HEK293 (cell line): Measurements from ENCODE around the gene DEFB121.

ENCODE experiments used
- GLI2 ChIP-seq: fragments of 450-650 bp; formaldehyde crosslinking; IDR thresholded peaks from 2 replicates; pipeline ENCODE4; 2017; ENCODE audit warnings: missing biosample characterization, missing genetic modification characterization, low read depth, borderline replicate concordance
- HIC1 ChIP-seq: fragments of 450-650 bp; formaldehyde crosslinking; IDR thresholded peaks from 2 replicates; pipeline ENCODE4 v1.5.1; 2016; ENCODE audit warnings: missing biosample characterization, missing genetic modification characterization
- ZNF114 ChIP-seq: fragments of 450-650 bp; formaldehyde crosslinking; IDR thresholded peaks from 2 replicates; pipeline ENCODE4 v1.5.0; 2017; ENCODE audit warnings: missing biosample characterization, missing genetic modification characterization
- ZNF140 ChIP-seq: fragments of 450-650 bp; formaldehyde crosslinking; IDR thresholded peaks from 2 replicates; pipeline ENCODE4 v1.5.1; 2016; ENCODE audit warnings: missing biosample characterization, missing genetic modification characterization
- ZNF596 ChIP-seq: fragments of 450-650 bp; IDR thresholded peaks from 2 replicates; pipeline ENCODE4 v1.5.0; 2018; ENCODE audit warnings: missing biosample characterization, mild to moderate bottlenecking, missing genetic modification characterization, moderate library complexity
- ZNF610 ChIP-seq: fragments of 450-650 bp; formaldehyde crosslinking; IDR thresholded peaks from 2 replicates; pipeline ENCODE4 v1.5.1; 2016; ENCODE audit warnings: missing biosample characterization, missing genetic modification characterization, borderline replicate concordance
- ZNF660 ChIP-seq: fragments of 450-650 bp; IDR thresholded peaks from 2 replicates; pipeline ENCODE4 v1.5.1; 2018; ENCODE audit warnings: missing biosample characterization, mild to moderate bottlenecking, missing genetic modification characterization
- TF ChIP-seq, protein P1 (sequence below): fragments of 450-650 bp; formaldehyde crosslinking; IDR thresholded peaks from 2 replicates; pipeline ENCODE4 v1.5.1; 2016; ENCODE audit warnings: missing biosample characterization, missing genetic modification characterization
- TF ChIP-seq, protein P2 (sequence below): fragments of 450-650 bp; formaldehyde crosslinking; IDR thresholded peaks from 2 replicates; pipeline ENCODE4 v1.5.1; 2017; ENCODE audit warnings: missing biosample characterization, missing genetic modification characterization

DNA sequence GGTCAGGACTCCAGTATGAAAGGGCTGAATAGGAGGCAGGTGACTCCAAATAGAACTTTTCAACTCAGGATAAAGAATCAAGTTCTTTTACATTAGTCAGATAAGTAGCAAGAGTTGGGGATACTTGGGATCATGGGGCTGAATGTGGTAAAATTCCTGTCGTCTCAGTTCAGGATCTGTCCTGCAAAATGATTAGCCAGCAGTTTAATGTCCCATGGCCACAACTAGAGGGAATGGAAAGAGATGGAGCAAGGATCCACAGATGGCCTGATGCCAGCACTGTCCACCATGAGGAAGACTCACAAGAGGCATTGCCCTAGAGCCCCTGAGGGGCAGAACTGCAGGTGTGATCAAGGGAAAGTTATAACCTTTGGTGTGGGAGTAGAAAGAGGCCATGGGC lies 2.1 kb downstream of the DEFB121 start:
- TF ChIP-seq ZNF140 (tag by site-specific recombination), result no peak
- TF ChIP-seq, protein P1, sequence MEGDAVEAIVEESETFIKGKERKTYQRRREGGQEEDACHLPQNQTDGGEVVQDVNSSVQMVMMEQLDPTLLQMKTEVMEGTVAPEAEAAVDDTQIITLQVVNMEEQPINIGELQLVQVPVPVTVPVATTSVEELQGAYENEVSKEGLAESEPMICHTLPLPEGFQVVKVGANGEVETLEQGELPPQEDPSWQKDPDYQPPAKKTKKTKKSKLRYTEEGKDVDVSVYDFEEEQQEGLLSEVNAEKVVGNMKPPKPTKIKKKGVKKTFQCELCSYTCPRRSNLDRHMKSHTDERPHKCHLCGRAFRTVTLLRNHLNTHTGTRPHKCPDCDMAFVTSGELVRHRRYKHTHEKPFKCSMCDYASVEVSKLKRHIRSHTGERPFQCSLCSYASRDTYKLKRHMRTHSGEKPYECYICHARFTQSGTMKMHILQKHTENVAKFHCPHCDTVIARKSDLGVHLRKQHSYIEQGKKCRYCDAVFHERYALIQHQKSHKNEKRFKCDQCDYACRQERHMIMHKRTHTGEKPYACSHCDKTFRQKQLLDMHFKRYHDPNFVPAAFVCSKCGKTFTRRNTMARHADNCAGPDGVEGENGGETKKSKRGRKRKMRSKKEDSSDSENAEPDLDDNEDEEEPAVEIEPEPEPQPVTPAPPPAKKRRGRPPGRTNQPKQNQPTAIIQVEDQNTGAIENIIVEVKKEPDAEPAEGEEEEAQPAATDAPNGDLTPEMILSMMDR, result no peak
- no peak for TF ChIP-seq ZNF114 (tag by site-specific recombination)
- TF ChIP-seq ZNF660 (tag by site-specific recombination), result no peak
- no peak for TF ChIP-seq ZNF596 (tag by site-specific recombination)
- no peak for TF ChIP-seq GLI2 (tag by site-specific recombination)
- TF ChIP-seq, protein P2, sequence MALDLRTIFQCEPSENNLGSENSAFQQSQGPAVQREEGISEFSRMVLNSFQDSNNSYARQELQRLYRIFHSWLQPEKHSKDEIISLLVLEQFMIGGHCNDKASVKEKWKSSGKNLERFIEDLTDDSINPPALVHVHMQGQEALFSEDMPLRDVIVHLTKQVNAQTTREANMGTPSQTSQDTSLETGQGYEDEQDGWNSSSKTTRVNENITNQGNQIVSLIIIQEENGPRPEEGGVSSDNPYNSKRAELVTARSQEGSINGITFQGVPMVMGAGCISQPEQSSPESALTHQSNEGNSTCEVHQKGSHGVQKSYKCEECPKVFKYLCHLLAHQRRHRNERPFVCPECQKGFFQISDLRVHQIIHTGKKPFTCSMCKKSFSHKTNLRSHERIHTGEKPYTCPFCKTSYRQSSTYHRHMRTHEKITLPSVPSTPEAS (tag by site-specific recombination), result no peak
- TF ChIP-seq HIC1, result no peak
- no peak for TF ChIP-seq ZNF610 (tag by site-specific recombination)
